A549 (cell line): ENCODE measurements around the gene MEI1.

Source experiments
- BCL3 ChIP-seq: fragments of >200 bp; sonication (Bioruptor Twin); formaldehyde crosslinking; IDR thresholded peaks from 3 replicates; pipeline ENCODE4 v1.6.1; 2016
- CHD4 ChIP-seq: fragments of 200-600 bp; sonication (generic); IDR thresholded peaks from 2 replicates; pipeline ENCODE4 v1.6.1; 2016; ENCODE audit warnings: antibody characterized with exemption, mild to moderate bottlenecking, borderline replicate concordance
- CTCF ChIP-seq: fragments of >200 bp; sonication (Bioruptor Twin); formaldehyde crosslinking; IDR thresholded peaks from 3 replicates; pipeline ENCODE4 v1.5.1; 2016
- EP300 ChIP-seq, 2 experiments: fragments of >200 bp; sonication (Bioruptor Twin); formaldehyde crosslinking; IDR thresholded peaks; 2 replicates in 1 of 2; 3 replicates in 1 of 2; pipeline ENCODE4 v1.6.1; 2016 to 2017
- HOXA7 ChIP-seq: fragments of 250-450 bp; sonication (Bioruptor Pico); IDR thresholded peaks from 2 replicates; pipeline ENCODE4 v1.5.0; 2020; ENCODE audit warnings: mild to moderate bottlenecking, moderate library complexity
- JUN ChIP-seq, 2 experiments: fragments of >200 bp; sonication (Bioruptor Twin); formaldehyde crosslinking; IDR thresholded peaks; 2 replicates in 1 of 2; 3 replicates in 1 of 2; pipeline ENCODE4 v1.6.1; 2016 to 2017
- KDM1A ChIP-seq: fragments of 200-600 bp; sonication (generic); IDR thresholded peaks from 2 replicates; pipeline ENCODE4 v1.6.1; 2016; ENCODE audit warnings: low read depth, mild to moderate bottlenecking
- POLR2A ChIP-seq: IDR thresholded peaks from 2 replicates; pipeline ENCODE4 v1.6.1; 2012; ENCODE audit warnings: mild to moderate bottlenecking, low read length
- RAD21 ChIP-seq, 2 experiments: fragments of >200 bp in 1 of 2; sonication (Bioruptor Twin) in 1 of 2; formaldehyde crosslinking in 1 of 2; IDR thresholded peaks in 1 of 2; conservative IDR thresholded peaks in 1 of 2; 2 replicates in 1 of 2; 3 replicates in 1 of 2; pipeline ENCODE4 v1.6.1; 2012 to 2018; ENCODE audit warnings: inconsistent platforms in 1 of 2
- ZNF302 ChIP-seq: fragments of 250-450 bp; sonication (Bioruptor Pico); IDR thresholded peaks from 2 replicates; pipeline ENCODE4 v1.9.0; 2021; ENCODE audit warnings: inconsistent platforms, mild to moderate bottlenecking, moderate library complexity

- TF ChIP-seq RAD21 (conservative IDR thresholded peaks at IDR 0.05 in 1 of 2, IDR thresholded peaks at IDR 0.05 in 1 of 2), result no peak
- TF ChIP-seq POLR2A, result no peak
- no peak for TF ChIP-seq HOXA7
- no peak for TF ChIP-seq CTCF
- no peak for TF ChIP-seq CHD4
- no peak for TF ChIP-seq EP300 (IDR thresholded peaks at IDR 0.05)
- TF ChIP-seq BCL3, result no peak
- no peak for TF ChIP-seq KDM1A
- no peak for TF ChIP-seq JUN (IDR thresholded peaks at IDR 0.05)
- no peak for TF ChIP-seq ZNF302 (CRISPR knock-in tag)
Observed at GRCh38 chr22:41793871-41794270, 94.6 kb downstream of the MEI1 start.
